HepG2 (cell line): Measurements from ENCODE around the gene FAM83F. TPM values are rescaled to one million over a fixed set of nuclear protein-coding genes. Genes with fewer than 3 reads are reported as not detected.

Experiments used
- ATAC-seq: fragments of 200-7000 bp; cut with Tn5 transposase; 3 replicates; pipeline ENCODE4 v1.9.1; 2020; ENCODE audit warnings: mild to moderate bottlenecking, moderate library complexity
- BruUV-seq: library from RNA; stranded (reverse); fragments of 400-500 nt; replicated peaks from 2 replicates; lab custom pipeline; 2021; lab: Mats Ljungman, UMichigan
- CTCF ChIA-PET: fragments of 300-600 bp; formaldehyde crosslinking; extraction: SDS; loops from one replicate; lab custom pipeline; 2021; ENCODE audit warnings: low total read pairs, inconsistent platforms, low intra/inter-chr PET ratio; lab: Yijun Ruan, JAX
- POLR2A ChIA-PET: fragments of 350-600 bp; sonication (Branson Sonifier 250); formaldehyde crosslinking; loops from one replicate; lab custom pipeline; 2020; ENCODE audit warnings: antibody characterized with exemption, inconsistent platforms; lab: Yijun Ruan, JAX
- DNase-seq: peaks from one replicate; pipeline ENCODE4 v3.0.0-alpha.2; 2015; ENCODE audit warnings: low spot score
- FAIRE-seq: peaks from 3 replicates; lab custom pipeline; 2011; peaks lifted over from hg19 to GRCh38; lab: Jason Lieb, UNC
- H2AFZ ChIP-seq: one replicate; pipeline ENCODE4 v1.6.1; 2011; ENCODE audit warnings: low read length, inconsistent platforms
- H3K27ac ChIP-seq: fragments of 300-600 bp; 3 replicates; pipeline ENCODE4 v1.8.0; 2011; ENCODE audit warnings: mixed run types, mild to moderate bottlenecking, mixed read lengths, low read length, inconsistent platforms; ENCODE audit not compliant: insufficient read depth; ENCODE audit errors: extremely low read length
- H3K27me3 ChIP-seq, 2 experiments: fragments of 200-600 bp in 1 of 2; 2 replicates in 1 of 2; 3 replicates in 1 of 2; pipeline versions ENCODE4 v1.6.0 to v1.8.0; 2011; ENCODE audit warnings: low read length in 2 of 2, mild to moderate bottlenecking in 2 of 2, moderate library complexity in 2 of 2, inconsistent platforms in 1 of 2; ENCODE audit not compliant: insufficient read depth in 2 of 2, control insufficient read depth in 1 of 2
- H3K36me3 ChIP-seq, 2 experiments: fragments of 200-600 bp in 1 of 2; replicated peaks in 1 of 2; 2 replicates in 1 of 2; 3 replicates in 1 of 2; pipeline versions ENCODE4 v1.5.1 to v1.8.0; 2011; ENCODE audit warnings: low read length in 2 of 2, inconsistent platforms in 1 of 2; ENCODE audit not compliant: insufficient read depth in 2 of 2, control insufficient read depth in 1 of 2
- H3K4me1 ChIP-seq: 2 replicates; pipeline ENCODE4 v1.5.1; 2012; ENCODE audit warnings: low read length, inconsistent platforms; ENCODE audit not compliant: insufficient read depth
- H3K4me2 ChIP-seq: 2 replicates; pipeline ENCODE4 v1.6.0; 2011; ENCODE audit warnings: low read depth, low read length, inconsistent platforms
- H3K4me3 ChIP-seq, 3 experiments: fragments of 200-600 bp in 1 of 3; sonication (generic), shearing (Covaris generic) in 1 of 3; replicated peaks in 1 of 3; 2 replicates each; pipeline ENCODE4 v1.5.1; 2011 to 2016; ENCODE audit warnings: low read length in 3 of 3, inconsistent platforms in 2 of 3, low read depth in 2 of 3, mild to moderate bottlenecking in 2 of 3, control low read depth in 1 of 3, mixed read lengths in 1 of 3; ENCODE audit not compliant: insufficient read depth in 1 of 3
- H3K79me2 ChIP-seq: one replicate; pipeline ENCODE4 v1.6.1; 2011; ENCODE audit warnings: low read length, inconsistent platforms; ENCODE audit not compliant: insufficient read depth
- H3K9ac ChIP-seq: 2 replicates; pipeline ENCODE4 v1.6.0; 2011; ENCODE audit warnings: mild to moderate bottlenecking, low read depth, low read length, inconsistent platforms; ENCODE audit not compliant: insufficient read depth
- H3K9me3 ChIP-seq: 2 replicates; pipeline ENCODE4 v1.5.1; 2012; ENCODE audit warnings: mild to moderate bottlenecking, low read length
- H4K20me1 ChIP-seq: 2 replicates; pipeline ENCODE4 v1.6.0; 2011; ENCODE audit warnings: inconsistent platforms, mild to moderate bottlenecking, low read length, moderate library complexity; ENCODE audit not compliant: insufficient read depth
- AFF4 ChIP-seq: sonication (generic); formaldehyde crosslinking; IDR thresholded peaks from 2 replicates; pipeline ENCODE4 v1.4.0; 2020; ENCODE audit warnings: missing genetic modification reagents
- ARNT ChIP-seq: fragments of 450-650 bp; IDR thresholded peaks from 2 replicates; pipeline ENCODE4 v1.6.1; 2017
- DR1 ChIP-seq: sonication (generic); formaldehyde crosslinking; IDR thresholded peaks from 2 replicates; pipeline ENCODE4 v1.8.0; 2021; ENCODE audit warnings: mild to moderate bottlenecking, missing genetic modification reagents, inconsistent platforms
- MED13 ChIP-seq: sonication (generic); formaldehyde crosslinking; IDR thresholded peaks from 2 replicates; pipeline ENCODE4 v1.5.0; 2020; ENCODE audit warnings: missing genetic modification reagents
- MTF2 ChIP-seq: sonication (generic); formaldehyde crosslinking; IDR thresholded peaks from 2 replicates; pipeline ENCODE4 v1.5.0; 2020; ENCODE audit warnings: missing genetic modification reagents, borderline replicate concordance
- SNAPC2 ChIP-seq: sonication (generic); formaldehyde crosslinking; IDR thresholded peaks from 2 replicates; pipeline ENCODE4 v1.8.1; 2022; ENCODE audit warnings: mild to moderate bottlenecking, missing genetic modification reagents
- SP2 ChIP-seq: sonication (generic); formaldehyde crosslinking; IDR thresholded peaks from 2 replicates; pipeline ENCODE4 v1.5.1; 2020; ENCODE audit warnings: mild to moderate bottlenecking, missing genetic modification reagents
- ZNF713 ChIP-seq: sonication (generic); formaldehyde crosslinking; IDR thresholded peaks from 2 replicates; pipeline ENCODE4 v1.4.0; 2020; ENCODE audit warnings: mild to moderate bottlenecking, missing genetic modification reagents
- ZNF768 ChIP-seq: sonication (generic); formaldehyde crosslinking; IDR thresholded peaks from 2 replicates; pipeline ENCODE4 v1.4.0; 2020; ENCODE audit warnings: missing genetic modification reagents
- WGBS: methylation state at CpG from one replicate; pipeline ENCODE4 v1.1.6; 2017; ENCODE audit warnings: low lambda C conversion rate; 5-methylcytosine and 5-hydroxymethylcytosine counted together
- in situ Hi-C: cut with HindIII; loops from 2 replicates; pipeline ENCODE4 v1.10.0; 2017; ENCODE audit warnings: low pct_unique_long_range_greater_than_20kb; ENCODE audit not compliant: extremely low pct_ligation_motif_present
- intact Hi-C: fragments of 100-400 bp; cut with micrococcal nuclease; formaldehyde crosslinking; loops from one replicate; pipeline ENCODE4 v1.10.0; 2022; ENCODE audit not compliant: unreplicated experiment
- polyA plus RNA-seq, 8 experiments: library from polyadenylated mRNA; depleted of rRNA in 3 of 8; stranded (reverse) in 7 of 8; unstranded in 1 of 8; fragments of >200 nt; fragmentation: Illumina TruSeq in 4 of 8; extraction: Trizol in 4 of 8; gene quantifications; 2 replicates each; pipeline versions ENCODE4 v1.2.1 to v1.2.3, GENCODE V29; 2011 to 2016; ENCODE audit warnings: low read depth in 4 of 8, missing spikeins in 1 of 8, mixed read lengths in 1 of 8; ENCODE audit not compliant: insufficient read depth in 1 of 8
- total RNA-seq, 5 experiments: library from RNA; depleted of rRNA; stranded (reverse); fragments of >200 nt; fragmentation: Illumina TruSeq; extraction: Trizol; gene quantifications; 2 replicates each; pipeline ENCODE4 v1.2.3, GENCODE V29; 2016; ENCODE audit warnings: low read depth in 1 of 5
- TF ChIP-seq, protein P1 (sequence below): sonication (generic); formaldehyde crosslinking; IDR thresholded peaks from 2 replicates; pipeline ENCODE4 v1.5.0; 2020; ENCODE audit warnings: missing genetic modification reagents
- TF ChIP-seq, protein P2 (sequence below): sonication (generic); formaldehyde crosslinking; IDR thresholded peaks from 2 replicates; pipeline ENCODE4 v1.4.0; 2020; ENCODE audit warnings: missing genetic modification reagents
- TF ChIP-seq, protein P3 (sequence below): sonication (generic); formaldehyde crosslinking; IDR thresholded peaks from 2 replicates; pipeline ENCODE4 v1.5.0; 2020; ENCODE audit warnings: mild to moderate bottlenecking, missing genetic modification reagents, moderate library complexity

FAM83F gene
- total and polyA plus RNA-seq, 2 of the 13 experiments (the other 11 are each of a cell fraction or from before 2014, with no cell fraction given): not detected

DNA sequence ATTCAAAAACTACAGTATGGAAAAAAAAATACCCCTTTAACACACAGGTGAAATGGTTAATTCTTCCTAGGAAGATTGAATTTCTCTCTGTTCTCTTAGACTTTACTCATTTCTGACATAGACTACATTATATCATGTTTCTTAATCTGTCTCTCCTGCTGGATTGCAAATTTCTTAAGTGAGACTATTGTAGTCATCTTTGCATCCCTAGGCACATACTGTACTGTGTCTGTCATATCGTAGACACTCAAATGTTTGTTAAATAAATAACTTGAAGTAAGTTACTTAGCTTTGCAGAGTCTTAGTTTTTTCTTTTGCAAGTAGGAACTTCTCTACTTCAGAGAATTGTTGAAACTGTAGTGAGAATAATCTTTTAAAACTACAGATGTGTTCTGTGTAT lies 58.7 kb downstream of the FAM83F start:
- no peak for TF ChIP-seq AFF4
- TF ChIP-seq, protein P1, sequence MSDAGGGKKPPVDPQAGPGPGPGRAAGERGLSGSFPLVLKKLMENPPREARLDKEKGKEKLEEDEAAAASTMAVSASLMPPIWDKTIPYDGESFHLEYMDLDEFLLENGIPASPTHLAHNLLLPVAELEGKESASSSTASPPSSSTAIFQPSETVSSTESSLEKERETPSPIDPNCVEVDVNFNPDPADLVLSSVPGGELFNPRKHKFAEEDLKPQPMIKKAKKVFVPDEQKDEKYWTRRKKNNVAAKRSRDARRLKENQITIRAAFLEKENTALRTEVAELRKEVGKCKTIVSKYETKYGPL (CRISPR knock-in tag): no peak
- no peak for TF ChIP-seq ZNF768 (CRISPR knock-in tag)
- TF ChIP-seq, protein P2, sequence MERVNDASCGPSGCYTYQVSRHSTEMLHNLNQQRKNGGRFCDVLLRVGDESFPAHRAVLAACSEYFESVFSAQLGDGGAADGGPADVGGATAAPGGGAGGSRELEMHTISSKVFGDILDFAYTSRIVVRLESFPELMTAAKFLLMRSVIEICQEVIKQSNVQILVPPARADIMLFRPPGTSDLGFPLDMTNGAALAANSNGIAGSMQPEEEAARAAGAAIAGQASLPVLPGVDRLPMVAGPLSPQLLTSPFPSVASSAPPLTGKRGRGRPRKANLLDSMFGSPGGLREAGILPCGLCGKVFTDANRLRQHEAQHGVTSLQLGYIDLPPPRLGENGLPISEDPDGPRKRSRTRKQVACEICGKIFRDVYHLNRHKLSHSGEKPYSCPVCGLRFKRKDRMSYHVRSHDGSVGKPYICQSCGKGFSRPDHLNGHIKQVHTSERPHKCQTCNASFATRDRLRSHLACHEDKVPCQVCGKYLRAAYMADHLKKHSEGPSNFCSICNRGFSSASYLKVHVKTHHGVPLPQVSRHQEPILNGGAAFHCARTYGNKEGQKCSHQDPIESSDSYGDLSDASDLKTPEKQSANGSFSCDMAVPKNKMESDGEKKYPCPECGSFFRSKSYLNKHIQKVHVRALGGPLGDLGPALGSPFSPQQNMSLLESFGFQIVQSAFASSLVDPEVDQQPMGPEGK (CRISPR knock-in tag): no peak
- TF ChIP-seq ZNF713 (CRISPR knock-in tag): no peak
- no peak for TF ChIP-seq ARNT
- TF ChIP-seq MTF2 (CRISPR knock-in tag): no peak
- TF ChIP-seq, protein P3, sequence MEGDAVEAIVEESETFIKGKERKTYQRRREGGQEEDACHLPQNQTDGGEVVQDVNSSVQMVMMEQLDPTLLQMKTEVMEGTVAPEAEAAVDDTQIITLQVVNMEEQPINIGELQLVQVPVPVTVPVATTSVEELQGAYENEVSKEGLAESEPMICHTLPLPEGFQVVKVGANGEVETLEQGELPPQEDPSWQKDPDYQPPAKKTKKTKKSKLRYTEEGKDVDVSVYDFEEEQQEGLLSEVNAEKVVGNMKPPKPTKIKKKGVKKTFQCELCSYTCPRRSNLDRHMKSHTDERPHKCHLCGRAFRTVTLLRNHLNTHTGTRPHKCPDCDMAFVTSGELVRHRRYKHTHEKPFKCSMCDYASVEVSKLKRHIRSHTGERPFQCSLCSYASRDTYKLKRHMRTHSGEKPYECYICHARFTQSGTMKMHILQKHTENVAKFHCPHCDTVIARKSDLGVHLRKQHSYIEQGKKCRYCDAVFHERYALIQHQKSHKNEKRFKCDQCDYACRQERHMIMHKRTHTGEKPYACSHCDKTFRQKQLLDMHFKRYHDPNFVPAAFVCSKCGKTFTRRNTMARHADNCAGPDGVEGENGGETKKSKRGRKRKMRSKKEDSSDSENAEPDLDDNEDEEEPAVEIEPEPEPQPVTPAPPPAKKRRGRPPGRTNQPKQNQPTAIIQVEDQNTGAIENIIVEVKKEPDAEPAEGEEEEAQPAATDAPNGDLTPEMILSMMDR: no peak
- no peak for TF ChIP-seq SP2
- no peak for TF ChIP-seq MED13 (CRISPR knock-in tag)
- TF ChIP-seq SNAPC2 (CRISPR knock-in tag): no peak
- no peak for TF ChIP-seq DR1 (CRISPR knock-in tag)
- in situ Hi-C loops (no loop called here), intact Hi-C loops (no loop called here)
- H3K4me1 ChIP-seq: peaks cover 21% of the 10 kb centered on the region
- H3K4me2 ChIP-seq: no peak overlapping the region
- ChIA-PET POLR2A (interaction anchor here (2.2 kb wide), 1 partner anchor 9 kb away, joined by 7 read pairs; no protein-coding TSS in a partner anchor), CTCF (no interaction called here)
- BruUV-seq: no TSS peak
- WGBS: 93% methylated on average over 1 of the region's 1 CpG
- no peak overlapping the region for H3K27ac ChIP-seq
- H3K79me2 ChIP-seq: peaks cover 11% of the 10 kb centered on the region
- FAIRE-seq: no peak
- H3K9ac ChIP-seq: no peak overlapping the region
- no peak for ATAC-seq
- H3K36me3 ChIP-seq: no peaks in the 10 kb centered on the region
- H2AFZ ChIP-seq: no peak overlapping the region
- no peaks in the 10 kb centered on the region for H3K9me3 ChIP-seq
- DNase-seq: no peak
- no peaks in the 10 kb centered on the region for H3K27me3 ChIP-seq
- H4K20me1 ChIP-seq: peaks cover 26% of the 10 kb centered on the region; the same call in 1 of the 2 replicates
- no peak overlapping the region for H3K4me3 ChIP-seq
